ENCODE data around the gene HACD4.
A peak's percentile ranks its signal among the peaks of the same experiment; 100 is the strongest.

Gene HACD4, protein sequence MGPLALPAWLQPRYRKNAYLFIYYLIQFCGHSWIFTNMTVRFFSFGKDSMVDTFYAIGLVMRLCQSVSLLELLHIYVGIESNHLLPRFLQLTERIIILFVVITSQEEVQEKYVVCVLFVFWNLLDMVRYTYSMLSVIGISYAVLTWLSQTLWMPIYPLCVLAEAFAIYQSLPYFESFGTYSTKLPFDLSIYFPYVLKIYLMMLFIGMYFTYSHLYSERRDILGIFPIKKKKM

DNA sequence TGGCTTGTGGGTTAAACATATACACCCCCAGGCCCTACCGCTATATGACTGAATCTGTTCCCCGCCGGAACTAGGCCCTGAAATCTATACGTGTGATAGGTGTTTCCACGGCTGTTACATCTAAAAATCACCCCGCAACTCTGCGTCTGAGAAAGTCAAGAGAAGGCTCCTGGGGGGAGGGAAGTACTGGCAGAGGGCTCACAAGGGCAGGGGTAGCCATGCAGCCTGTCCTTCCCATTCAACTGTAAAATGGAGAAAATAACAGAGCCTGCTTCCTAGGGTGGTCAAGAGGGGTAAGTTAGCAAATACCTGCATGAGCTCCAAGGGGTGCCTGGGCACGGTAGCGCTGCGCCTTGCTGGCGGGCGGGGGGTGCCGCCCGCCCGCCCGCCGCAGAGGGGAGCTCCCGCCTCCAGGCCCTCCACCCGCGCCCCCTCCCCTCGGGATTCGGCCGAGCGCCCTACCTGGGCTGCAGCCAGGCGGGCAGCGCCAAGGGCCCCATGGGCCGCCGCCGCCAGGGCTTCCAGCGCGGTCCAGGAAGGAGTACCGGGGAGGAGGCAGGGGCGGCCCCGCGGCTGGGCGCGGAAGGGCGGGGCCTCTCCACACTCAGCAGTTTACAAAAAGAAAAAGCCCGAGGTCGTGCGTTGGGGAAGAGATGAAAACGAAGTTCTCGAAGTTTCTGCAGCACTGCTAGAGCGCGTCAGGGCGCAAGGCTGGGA is at the start of gene HACD4:
TSS of gene HACD4 (minus strand) at position 550 of the 717 bp plus-strand sequence. CDS start at position 500, 50 bp downstream.
- DNase-seq: no peak

DNA sequence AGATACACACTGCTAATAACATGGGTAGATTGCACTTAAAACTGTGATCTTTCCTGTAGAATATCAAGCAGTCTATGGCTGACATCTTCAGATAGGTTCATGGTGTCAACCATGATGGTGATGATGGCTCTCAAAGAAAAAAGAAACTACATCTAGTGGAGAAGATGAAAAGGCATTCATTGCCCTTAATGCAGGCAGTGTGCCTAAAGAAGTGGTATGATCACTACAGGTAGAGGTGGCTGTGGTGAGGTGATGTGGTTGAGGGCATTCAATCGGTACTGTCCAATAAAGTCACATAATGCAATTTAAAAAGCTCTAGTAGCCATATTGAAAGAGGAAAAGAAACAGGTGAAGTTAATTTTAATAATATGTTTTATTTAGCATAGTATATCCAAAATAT is 49.4 kb upstream of the HACD4 start:
- DNase-seq: no peak

DNA sequence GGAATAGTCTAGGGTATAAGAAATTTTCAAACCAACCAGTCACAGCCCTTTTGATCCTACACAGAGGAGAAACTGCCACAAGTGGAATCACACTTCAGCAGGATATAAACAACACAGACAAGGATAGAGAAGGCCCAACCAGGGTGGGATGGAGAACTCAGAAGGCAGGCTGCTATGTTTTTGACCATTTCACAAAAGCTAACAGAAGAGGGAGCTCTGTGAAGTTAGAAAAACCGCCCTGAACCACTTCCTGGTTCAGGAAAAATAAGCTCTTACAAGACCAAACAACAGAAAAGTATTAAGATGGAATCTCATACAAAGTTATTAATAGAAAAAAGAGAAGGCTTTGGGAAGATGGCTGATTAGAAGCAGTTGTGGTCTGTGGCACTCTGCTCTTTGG is 47.3 kb upstream of the HACD4 start:
- DNase-seq: no peak

DNA sequence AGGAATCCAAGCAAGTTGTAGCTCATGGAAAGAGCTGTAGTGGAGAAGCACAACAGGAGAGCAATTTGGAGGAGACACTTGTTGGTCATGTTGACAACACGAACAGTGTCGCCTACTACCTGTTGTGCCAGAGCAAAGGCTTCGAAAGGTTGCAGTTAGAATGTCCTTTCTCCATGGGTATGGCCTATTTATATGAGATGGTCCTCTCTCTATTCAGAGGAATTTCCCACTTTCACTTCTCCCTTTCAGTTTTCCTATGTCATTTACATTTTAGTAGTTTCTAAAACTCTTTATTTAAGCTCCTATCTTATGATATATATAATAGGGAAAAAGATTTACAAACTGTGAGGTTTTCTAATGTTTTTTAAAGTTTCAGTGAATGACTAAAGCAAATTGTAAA is 46.3 kb upstream of the HACD4 start, which contains the start of gene IFNB1:
TSS of gene IFNB1 (minus strand) at position 162 of the 400 bp plus-strand sequence. CDS start at position 89, 73 bp downstream.
- DNase-seq: no peak

DNA sequence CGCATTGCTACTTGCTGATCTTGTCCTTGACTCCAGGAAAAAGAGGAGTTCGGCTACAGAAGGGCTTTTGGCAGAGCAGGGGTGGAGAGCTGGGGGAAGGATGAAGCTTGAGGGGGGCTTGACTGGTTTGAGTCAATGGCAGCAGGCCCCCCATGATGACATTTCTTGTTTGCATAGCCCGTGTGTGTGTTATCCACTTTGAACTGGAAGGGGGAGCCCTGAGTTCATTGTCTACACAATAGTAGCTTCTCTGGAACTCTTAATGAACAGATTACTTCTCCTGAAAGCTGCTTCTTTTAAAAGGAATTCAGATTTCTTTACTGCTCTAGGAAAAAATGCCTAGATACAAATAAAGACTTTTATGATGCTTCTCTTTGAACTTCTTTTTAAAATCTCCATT is 44.0 kb upstream of the HACD4 start:
- no peak for DNase-seq

DNA sequence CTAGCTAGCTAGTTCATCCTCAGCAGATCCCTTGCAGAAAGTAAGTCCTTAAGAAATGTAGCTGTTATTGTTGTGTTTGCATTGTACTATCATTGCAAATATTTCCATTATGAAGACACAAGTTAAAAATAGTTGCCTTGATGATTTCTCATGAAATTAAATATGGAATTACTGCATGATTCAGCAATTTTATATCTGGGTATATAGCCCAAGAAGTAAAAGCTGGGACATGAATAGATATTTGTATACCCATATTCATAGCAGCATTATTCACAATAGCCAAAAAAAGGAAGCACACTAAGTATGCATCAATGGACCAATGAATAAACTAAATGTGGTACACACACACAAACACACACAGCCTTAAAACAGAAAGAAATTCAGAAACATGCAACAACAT is 39.5 kb upstream of the HACD4 start:
- DNase-seq: no peak

DNA sequence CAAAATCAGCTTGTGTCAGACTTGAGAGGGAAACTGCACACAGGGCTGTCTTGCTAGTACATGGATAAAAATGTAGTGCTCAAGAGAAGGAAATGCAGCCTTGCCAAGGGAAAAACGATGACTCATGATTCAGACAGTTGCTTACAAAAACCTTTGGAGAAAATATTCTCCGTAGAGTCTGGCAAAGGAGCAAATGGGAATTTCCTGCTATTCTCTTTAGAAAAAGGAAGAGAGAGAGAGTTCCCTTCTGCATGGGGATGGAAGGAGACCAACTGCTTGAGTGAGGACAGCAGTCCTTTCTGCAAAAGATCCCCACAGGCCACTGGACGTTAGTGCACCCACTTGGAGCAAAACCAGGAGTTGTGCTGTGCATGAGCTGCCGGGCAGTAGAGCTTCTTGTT is 38.7 kb upstream of the HACD4 start:
- DNase-seq: peak; percentile 80

DNA sequence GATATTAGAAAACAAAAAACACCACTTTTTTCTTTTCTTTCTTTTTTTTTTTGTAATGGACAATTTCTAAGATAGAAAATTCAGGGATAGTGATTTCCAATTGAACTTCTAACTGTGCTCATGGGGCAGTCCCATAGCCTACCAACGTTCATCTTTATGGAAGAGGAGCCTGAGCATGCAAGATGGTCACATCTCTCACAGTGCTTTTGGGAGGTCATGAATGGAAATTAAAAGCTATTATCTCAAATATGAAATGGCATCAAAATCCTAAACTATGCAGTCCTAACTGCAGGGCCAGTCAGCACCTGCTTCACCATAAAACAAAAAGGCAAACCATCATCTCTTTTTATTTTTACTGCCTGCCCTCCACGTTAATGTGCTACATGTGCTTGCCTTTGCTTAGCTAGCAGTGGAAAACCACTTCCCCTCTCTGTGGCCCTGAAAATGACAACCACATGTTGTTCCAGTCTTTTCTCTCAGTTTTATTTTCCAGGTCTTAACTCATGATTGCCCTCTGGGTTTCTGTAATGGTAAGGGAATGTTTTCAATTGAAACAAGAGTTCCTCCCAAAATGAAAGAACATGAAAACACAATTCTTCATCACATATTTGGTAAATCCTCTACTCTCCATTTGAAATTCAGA is 29.6 kb upstream of the HACD4 start:
- no peak for DNase-seq

DNA sequence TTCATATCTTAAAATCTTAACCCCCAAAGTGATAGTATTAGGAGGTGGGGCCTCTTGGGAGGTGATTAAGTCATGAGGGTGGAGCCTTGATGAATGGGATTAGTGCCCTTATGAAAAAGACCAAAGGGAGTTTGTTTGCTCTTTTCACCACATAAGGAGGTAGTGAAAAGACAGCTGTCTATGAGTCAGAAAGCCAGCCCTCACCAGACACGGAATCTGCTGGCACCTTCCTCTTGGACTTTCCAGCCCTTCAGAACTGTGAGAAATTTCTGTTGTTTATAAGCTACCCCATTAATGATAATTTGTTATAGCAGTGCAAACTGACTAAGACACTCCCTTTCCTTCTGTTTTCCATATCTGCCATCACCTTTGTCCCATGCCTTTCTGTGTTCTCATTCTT is 25.5 kb upstream of the HACD4 start:
- no peak for DNase-seq

DNA sequence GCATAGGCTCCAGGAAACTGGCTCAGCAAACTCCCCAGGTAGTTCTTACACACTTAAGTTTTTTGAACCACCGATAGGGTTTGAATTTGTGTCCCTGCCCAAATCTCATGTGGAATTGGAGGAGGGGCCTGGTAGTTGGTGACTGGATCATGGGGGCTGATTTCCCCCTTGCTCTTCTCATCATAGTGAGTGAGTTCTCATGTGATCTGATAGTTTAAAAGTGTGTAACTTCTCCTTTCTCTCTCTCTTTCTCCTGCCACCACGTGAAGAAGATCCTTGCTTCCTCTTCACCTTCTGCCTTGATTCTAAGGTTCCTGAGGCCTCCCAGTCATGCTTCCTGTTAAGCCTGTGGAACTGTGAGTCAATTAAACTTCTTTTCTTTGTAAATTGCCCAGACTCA is 22.4 kb upstream of the HACD4 start:
- no peak for DNase-seq

DNA sequence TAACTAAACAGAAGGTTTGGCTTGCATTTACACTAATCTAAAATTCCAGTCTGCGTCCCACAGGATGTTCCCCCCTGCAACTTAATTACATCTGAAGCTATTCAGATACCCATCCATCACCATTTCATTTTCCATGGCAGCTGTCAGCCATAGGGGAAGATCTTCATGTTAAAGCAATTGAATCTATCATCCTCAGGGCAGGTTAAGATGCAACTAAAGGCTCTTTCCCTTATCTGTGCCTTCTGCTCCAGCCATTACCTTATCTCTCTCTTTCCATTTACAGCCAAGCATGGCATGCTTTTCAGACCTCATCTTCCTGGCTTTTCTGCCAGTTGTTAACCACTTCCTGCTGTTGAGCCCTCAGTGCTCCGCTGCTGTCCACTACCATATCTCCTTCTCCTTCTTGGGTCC is 15.8 kb upstream of the HACD4 start:
- peak; percentile 71 for DNase-seq

DNA sequence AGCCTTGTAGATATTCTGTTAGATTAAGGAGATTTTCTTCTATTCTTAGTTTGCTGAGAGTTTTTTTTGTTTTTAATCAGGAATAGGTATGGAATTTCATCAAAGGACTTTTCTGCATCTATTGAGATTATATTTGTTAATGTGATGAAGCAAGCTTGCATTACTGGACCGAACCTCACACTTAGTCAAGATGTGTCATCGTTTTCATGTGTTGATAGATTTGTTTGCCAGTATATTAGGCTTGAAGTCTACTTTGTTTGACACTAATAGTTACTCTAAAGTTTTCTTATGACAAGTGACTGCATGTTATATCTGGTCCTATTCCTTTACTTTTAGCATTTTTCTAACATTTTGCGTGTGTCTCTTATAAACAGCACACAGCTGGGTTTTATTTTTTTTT is 12.4 kb upstream of the HACD4 start:
- no peak for DNase-seq

DNA sequence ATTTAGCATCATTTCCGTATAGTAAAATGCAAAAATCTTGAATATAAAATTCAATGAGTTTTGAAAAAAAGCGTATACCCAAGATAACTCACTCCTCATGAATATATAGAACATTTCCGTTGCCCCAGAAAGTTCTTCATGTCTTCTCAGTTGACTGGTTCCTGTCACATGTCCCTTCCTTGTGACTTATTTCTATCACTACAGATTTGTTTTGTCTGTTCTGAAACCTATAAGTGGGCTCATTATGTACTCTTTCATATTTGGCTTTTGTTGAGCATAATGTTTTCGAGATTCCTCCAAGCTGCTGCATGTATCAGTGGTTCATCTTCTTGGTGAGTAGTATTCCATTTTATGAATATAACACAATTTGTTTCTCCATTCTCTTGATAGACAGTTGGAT is 11.0 kb upstream of the HACD4 start:
- no peak for DNase-seq

DNA sequence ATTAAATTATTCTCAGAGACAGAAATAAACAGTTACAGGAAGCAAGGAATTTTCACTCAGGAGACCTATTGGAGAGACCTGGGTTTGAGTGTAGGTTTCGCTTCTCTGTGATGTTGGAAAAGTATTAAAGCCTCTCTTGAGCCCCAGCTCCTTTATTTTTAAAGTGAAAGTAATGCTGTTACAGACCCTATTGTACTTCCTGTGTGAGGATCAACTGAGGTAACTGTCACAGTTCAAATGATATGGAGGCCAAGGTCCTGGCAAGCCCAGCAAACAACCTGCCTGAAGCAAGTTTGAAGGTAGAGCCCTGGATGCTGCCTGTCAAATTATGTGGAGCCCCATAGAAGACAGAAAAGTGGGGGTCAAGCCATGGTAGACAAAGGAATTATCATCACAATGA is 7.9 kb upstream of the HACD4 start:
- no peak for DNase-seq

DNA sequence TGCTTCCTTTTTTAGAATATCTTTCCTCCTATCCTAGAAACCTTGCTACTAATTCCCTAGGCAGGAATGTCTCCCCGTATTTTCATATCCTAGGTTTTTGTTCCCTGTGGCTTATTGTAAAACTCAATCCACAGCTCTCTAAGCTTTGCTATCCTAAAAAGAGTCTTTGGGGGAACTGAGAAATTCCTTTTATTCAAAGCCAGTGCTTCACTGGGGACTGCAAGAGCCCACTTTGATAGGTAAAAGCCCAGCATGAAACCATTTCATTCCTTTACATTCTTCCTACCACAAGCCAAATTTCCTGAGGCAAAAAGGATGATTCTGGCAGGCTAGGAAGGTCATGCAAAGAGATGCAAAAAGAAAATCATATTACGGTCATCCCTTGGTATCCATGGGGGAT is 5.8 kb upstream of the HACD4 start:
- no peak for DNase-seq

DNA sequence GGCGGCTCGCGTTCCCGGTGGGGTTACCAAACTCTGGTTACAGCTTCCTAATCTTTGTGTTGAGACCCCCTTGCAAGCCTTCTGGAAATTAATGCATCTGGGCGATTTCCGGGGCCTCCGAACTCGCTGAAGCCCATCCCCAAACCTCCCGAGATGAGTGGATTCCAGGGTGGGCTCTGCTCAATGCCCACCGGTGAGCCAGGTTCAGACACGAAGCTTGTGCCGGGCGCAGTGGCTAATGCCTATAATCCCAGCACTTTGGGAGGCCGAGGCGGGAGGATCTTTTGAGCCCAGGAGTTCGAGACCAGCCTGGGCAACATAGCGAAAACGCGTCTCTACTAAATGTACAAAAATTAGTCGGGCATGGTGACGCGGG is 356 bp upstream of the HACD4 start:
- no peak for DNase-seq

DNA sequence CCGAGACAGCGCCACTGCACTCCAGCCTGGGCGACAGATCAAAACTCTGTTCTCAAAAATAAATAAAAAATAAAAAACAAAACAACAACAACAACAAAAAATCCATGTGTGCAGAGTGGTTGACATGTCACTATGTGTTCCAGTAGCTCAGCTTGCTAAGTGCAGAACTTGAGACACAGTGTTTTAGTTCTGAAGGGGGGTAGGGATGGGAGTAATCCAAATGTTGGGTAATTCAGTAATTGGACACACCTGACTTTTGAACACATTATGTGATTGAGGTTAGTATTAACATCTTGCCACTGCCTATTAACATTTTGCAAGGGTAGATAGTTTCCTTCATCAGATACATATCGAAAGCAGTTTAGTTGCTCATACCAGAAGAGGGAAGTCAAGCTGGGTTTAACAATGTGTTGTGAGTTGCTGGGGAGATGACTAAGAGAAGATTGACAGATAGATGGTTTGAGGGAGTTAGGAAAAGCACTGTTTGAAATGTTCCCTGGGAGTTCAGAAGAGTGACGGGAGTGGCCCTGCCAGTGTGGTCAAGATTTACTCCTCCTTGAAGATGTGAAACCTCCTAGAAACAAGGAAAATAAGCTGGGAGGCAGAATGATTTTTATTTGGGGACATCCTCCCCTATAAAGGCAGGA is 928 bp downstream of the HACD4 start:
- no peak for DNase-seq

DNA sequence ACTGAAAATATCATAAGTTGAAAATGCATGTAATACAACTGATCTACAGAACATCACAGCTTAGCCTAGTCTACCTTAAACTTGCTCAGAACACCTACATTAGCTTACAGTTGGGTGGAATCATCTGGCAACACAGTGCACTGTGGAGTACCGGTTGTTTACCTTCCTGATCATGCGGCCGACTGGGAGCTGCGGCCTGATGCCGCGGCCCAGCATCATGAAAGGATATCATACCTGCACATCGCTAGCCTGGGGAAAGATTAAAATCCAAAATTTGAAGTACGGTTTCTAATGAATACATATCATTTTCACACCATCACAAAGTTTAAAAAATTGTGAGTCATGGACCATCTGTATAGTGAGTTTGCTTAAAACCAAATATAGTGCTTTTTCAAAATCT is 1.8 kb downstream of the HACD4 start:
- no peak for DNase-seq

DNA sequence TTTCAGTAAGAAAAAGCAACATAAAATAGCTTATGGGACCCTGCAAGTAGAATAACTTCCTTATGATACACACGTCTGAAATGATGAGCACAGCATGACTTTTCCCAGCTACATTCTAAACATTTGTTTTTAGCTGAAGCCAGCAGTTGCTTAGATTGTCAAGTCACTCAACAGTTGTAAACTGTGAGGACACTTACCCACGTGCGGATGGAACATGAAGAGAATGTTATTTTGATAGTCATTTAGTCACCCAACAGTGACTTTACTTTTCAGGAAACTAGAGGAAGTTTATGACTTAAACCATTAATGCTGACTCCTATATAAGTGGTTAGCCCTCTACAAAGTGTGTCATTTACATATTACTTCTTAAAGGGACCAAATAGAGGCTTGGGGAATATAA is 3.0 kb downstream of the HACD4 start:
- no peak for DNase-seq

DNA sequence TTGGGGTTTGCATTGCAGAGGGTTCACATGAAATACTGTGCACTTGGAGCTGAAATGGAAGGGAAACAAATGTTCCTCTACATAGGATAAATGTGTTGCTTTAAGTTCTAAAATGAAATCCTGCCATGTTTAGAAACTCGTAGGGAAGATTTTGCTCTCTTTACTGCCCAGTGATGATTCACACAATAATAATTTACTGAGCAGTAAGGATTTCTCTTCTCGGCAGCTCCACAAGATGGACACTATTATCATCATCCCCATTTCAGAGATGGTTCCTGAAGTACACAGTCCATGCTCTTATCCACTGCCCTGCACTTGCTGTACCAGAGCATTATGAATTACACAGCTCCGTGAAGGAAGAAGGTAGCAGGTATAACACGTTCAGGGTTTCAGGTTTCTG is 4.1 kb downstream of the HACD4 start:
- peak; percentile 21 for DNase-seq

DNA sequence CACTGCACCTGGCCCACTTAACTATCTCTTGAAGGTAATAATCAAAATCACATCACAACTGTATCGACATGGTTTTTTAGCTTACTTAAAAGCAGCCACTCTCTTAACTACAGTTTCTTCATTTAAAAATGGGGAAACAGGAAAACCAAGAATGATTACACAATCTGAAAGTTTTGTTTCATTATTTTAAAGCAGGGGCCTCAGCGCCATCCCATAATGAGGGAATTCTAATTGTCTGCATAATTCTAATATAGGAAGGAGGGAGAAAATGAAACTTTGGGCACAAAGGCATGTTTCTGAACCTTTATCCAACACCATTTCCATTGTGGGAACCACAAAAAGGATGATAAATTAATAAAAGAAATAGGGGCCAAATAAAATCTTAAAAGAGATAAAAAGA is 7.6 kb downstream of the HACD4 start:
- DNase-seq: no peak

DNA sequence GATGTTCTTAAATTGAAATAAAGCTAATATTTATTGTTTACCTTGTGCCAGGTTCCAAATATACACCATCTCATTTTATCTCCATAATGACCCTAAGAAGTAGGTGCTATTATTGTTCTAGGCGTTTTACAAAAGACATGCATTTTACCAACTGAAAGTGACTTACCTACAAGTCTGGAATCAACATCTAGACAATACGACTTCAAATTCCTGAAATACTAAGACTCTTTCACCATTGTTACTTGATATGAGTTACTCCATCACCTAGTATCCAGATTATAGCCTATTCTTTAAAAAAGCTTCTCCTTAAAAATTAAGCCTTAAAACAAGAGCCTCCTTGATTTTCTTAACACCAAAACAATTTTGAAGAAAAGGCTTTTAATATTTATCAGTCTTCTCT is 13.3 kb downstream of the HACD4 start:
- no peak for DNase-seq

DNA sequence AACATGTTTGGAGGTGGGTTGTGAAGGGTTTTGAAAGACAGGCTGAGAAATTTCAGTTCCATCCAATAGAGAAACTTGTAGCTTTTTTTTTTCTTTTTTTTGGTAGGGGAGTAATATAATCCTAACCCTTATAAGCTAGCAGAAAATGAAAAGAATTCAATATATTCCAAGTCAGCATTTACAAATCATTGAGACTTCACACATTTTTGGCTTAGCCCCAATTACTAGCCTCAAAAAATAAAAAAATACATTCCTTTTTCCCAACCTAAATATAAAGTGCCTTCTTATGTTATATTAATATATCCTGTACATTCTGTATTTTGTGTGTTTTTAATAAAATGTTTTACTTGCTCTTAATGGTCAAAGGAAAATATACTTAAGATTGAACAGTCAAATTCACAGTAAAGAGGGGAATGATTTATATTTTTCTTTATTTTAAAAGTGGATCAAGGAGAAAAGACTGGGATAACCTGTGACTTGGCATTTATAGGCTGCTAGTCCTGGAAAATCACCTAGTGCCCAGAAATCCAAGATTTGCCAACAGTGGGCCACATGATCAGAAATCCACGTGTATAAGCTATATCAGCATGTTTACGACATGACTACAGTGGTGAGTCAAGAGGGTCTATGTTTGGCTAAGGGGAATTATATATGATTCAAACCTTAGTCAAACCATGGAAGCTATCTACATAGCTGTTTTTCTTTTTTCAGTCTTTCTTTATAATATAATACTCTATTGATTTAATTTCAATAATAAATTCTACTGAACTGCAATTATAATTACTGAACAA is 14.5 kb downstream of the HACD4 start:
- peak; percentile 33 for DNase-seq

Data from NCI-H226 (cell line).